Keratinocyte (primary cell): Measurements from ENCODE around the gene ATF3. TPM values are rescaled to one million over a fixed set of nuclear protein-coding genes. Genes with fewer than 3 reads are reported as not detected.

Experiments
- DNase-seq: peaks from one replicate; pipeline ENCODE4 v3.0.0-alpha.2; 2011; ENCODE audit warnings: low read depth, missing footprints, low spot score
- FAIRE-seq: peaks from 2 replicates; lab custom pipeline; 2011; peaks lifted over from hg19 to GRCh38; lab: Jason Lieb, UNC
- H2AFZ ChIP-seq: 2 replicates; pipeline ENCODE4 v1.6.0; 2012; ENCODE audit warnings: low read length, control low read depth, inconsistent platforms; ENCODE audit not compliant: control insufficient read depth
- H3K27ac ChIP-seq: 2 replicates; pipeline ENCODE4 v1.5.1; 2011; ENCODE audit warnings: low read length; ENCODE audit not compliant: control insufficient read depth, insufficient read depth
- H3K27me3 ChIP-seq: 3 replicates; pipeline ENCODE4 v1.6.0; 2011; ENCODE audit warnings: low read length; ENCODE audit not compliant: control insufficient read depth, insufficient read depth; ENCODE audit errors: extremely low read depth
- H3K36me3 ChIP-seq, 2 experiments: 2 replicates in 1 of 2; 3 replicates in 1 of 2; pipeline ENCODE4 v1.5.1; 2011; ENCODE audit warnings: low read length in 2 of 2, mild to moderate bottlenecking in 1 of 2; ENCODE audit not compliant: control insufficient read depth in 2 of 2, insufficient read depth in 2 of 2; ENCODE audit errors: extremely low read depth in 1 of 2
- H3K4me1 ChIP-seq: 3 replicates; pipeline ENCODE4 v1.5.1; 2011; ENCODE audit warnings: low read length; ENCODE audit not compliant: control insufficient read depth, insufficient read depth; ENCODE audit errors: extremely low read depth
- H3K4me2 ChIP-seq: 3 replicates; pipeline ENCODE4 v1.6.0; 2011; ENCODE audit warnings: low read depth, low read length; ENCODE audit not compliant: control insufficient read depth, insufficient read depth; ENCODE audit errors: extremely low read depth
- H3K4me3 ChIP-seq, 3 experiments: fragments of 200-600 bp in 1 of 3; sonication (generic) in 1 of 3; 2 replicates in 2 of 3; 3 replicates in 1 of 3; pipeline ENCODE4 v1.5.1; 2011 to 2016; ENCODE audit warnings: low read length in 3 of 3, mild to moderate bottlenecking in 3 of 3, control low read depth in 2 of 3, inconsistent platforms in 1 of 3, low read depth in 1 of 3, mixed read lengths in 1 of 3, mixed run types in 1 of 3, moderate library complexity in 1 of 3; ENCODE audit not compliant: control insufficient read depth in 2 of 3, insufficient read depth in 2 of 3; ENCODE audit errors: extremely low read depth in 1 of 3
- H3K79me2 ChIP-seq: 2 replicates; pipeline ENCODE4 v1.6.0; 2012; ENCODE audit warnings: low read length; ENCODE audit not compliant: control insufficient read depth, insufficient read depth
- H3K9ac ChIP-seq: 3 replicates; pipeline ENCODE4 v1.6.0; 2011; ENCODE audit warnings: low read length; ENCODE audit not compliant: control insufficient read depth, insufficient read depth; ENCODE audit errors: extremely low read depth
- H3K9me1 ChIP-seq: 3 replicates; pipeline ENCODE4 v1.6.0; 2011; ENCODE audit warnings: low read length; ENCODE audit not compliant: control insufficient read depth, insufficient read depth; ENCODE audit errors: extremely low read depth
- H3K9me3 ChIP-seq: 2 replicates; pipeline ENCODE4 v1.5.1; 2012; ENCODE audit warnings: low read depth, low read length; ENCODE audit not compliant: control insufficient read depth
- H4K20me1 ChIP-seq: 3 replicates; pipeline ENCODE4 v1.6.0; 2011; ENCODE audit warnings: low read length; ENCODE audit not compliant: control insufficient read depth, insufficient read depth; ENCODE audit errors: extremely low read depth
- EZH2 ChIP-seq: IDR thresholded peaks from one replicate; pipeline ENCODE4 v1.6.1; 2012; ENCODE audit warnings: inconsistent platforms, mild to moderate bottlenecking, low read length, moderate library complexity
- dilution Hi-C: fragments of 300-500 bp; cut with MboI; formaldehyde crosslinking; loops from one replicate; pipeline ENCODE4 v1.7.0; 2020; ENCODE audit warnings: low sequenced_read_pairs; ENCODE audit not compliant: extremely low pct_ligation_motif_present
- polyA plus RNA-seq, 5 experiments: library from polyadenylated mRNA; depleted of rRNA in 3 of 5; stranded (reverse) in 3 of 5; stranded (forward) in 1 of 5; unstranded in 1 of 5; fragments of >200 nt; gene quantifications; 1 replicate in 1 of 5; 2 replicates in 3 of 5; 3 replicates in 1 of 5; pipeline versions ENCODE4 v1.2.1 to v1.2.3, GENCODE V29; 2011 to 2012; ENCODE audit warnings: missing spikeins in 2 of 5, low read depth in 1 of 5, low replicate concordance in 1 of 5
- TF ChIP-seq, protein P1 (sequence below), 3 experiments: IDR thresholded peaks in 1 of 3; conservative IDR thresholded peaks in 1 of 3; optimal IDR thresholded peaks in 1 of 3; 2 replicates in 2 of 3; 3 replicates in 1 of 3; pipeline versions ENCODE3 to v1.5.1; 2011; ENCODE audit warnings: low read length in 3 of 3, mild to moderate bottlenecking in 3 of 3, moderate library complexity in 2 of 3, control low read depth in 1 of 3, inconsistent platforms in 1 of 3; ENCODE audit not compliant: insufficient read depth in 2 of 3; ENCODE audit errors: extremely low read depth in 1 of 3

Gene ATF3
- polyA plus RNA-seq, 1 donor (not counting 4 experiments of a cell fraction or from before 2014, with no cell fraction given) = 45.1 TPM

DNA sequence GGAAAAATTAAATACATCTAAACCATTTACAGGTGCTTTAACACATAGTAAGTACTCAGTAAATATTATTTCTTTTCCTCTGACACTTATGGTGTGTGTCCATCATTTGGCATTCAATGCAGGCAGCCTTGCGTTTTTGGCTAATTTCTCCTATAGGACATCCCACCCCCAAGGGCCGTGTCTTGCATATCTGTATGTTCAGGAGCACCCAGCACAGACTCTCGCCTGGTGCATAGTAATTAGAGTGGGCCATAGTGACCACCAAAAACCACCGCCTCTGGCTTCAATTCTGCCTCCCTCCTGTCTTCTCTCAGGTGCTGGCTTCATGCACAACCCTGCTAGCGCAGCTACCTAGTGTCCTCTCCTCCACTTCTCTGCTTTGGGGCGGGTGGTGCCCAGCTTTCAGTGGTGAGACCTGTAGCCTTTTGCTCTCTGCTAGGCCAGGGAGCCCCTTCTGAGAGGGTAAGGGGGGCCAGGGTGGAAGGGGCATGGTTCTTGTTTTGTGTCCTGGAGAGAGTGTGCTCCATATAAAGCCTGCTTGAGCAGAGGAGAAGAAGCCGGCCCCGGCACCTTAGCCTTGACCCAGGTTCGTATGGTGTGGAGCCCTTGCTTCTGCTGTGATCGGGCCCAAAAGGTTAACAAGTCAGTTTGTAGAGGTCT is 57.7 kb downstream of the ATF3 start:
- no peaks in the 10 kb centered on the region for H3K79me2 ChIP-seq
- H3K27ac ChIP-seq = no peak overlapping the region
- no peaks in the 10 kb centered on the region for H3K9me3 ChIP-seq
- no peak overlapping the region for H2AFZ ChIP-seq
- H4K20me1 ChIP-seq = no peaks in the 10 kb centered on the region
- no peak overlapping the region for H3K9ac ChIP-seq
- FAIRE-seq (no peak), DNase-seq (no peak)
- H3K9me1 ChIP-seq = no peaks in the 10 kb centered on the region
- dilution Hi-C loops = no loop called here
- H3K36me3 ChIP-seq = no peaks in the 10 kb centered on the region
- no peaks in the 10 kb centered on the region for H3K27me3 ChIP-seq
- no peak overlapping the region for H3K4me3 ChIP-seq
- H3K4me2 ChIP-seq = no peak overlapping the region
- peaks cover 3% of the 10 kb centered on the region for H3K4me1 ChIP-seq
- TF ChIP-seq, protein P1, sequence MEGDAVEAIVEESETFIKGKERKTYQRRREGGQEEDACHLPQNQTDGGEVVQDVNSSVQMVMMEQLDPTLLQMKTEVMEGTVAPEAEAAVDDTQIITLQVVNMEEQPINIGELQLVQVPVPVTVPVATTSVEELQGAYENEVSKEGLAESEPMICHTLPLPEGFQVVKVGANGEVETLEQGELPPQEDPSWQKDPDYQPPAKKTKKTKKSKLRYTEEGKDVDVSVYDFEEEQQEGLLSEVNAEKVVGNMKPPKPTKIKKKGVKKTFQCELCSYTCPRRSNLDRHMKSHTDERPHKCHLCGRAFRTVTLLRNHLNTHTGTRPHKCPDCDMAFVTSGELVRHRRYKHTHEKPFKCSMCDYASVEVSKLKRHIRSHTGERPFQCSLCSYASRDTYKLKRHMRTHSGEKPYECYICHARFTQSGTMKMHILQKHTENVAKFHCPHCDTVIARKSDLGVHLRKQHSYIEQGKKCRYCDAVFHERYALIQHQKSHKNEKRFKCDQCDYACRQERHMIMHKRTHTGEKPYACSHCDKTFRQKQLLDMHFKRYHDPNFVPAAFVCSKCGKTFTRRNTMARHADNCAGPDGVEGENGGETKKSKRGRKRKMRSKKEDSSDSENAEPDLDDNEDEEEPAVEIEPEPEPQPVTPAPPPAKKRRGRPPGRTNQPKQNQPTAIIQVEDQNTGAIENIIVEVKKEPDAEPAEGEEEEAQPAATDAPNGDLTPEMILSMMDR (optimal IDR thresholded peaks at IDR 0.05 in 1 of 3, IDR thresholded peaks at IDR 0.05 in 1 of 3, conservative IDR thresholded peaks at IDR 0.05 in 1 of 3; ENCODE audit: extremely low read depth in 1 of 3, insufficient read depth in 2 of 3, low read length in 3 of 3) = no peak
- TF ChIP-seq EZH2 = no peak

- Histone ChIP-seq H3K27me3 (no peaks in the 10 kb centered on the region), H4K20me1 (no peaks in the 10 kb centered on the region), H3K4me1 (peaks cover 11% of the 10 kb centered on the region), H3K4me3 (no peak overlapping the region), H3K27ac (no peak overlapping the region), H3K79me2 (no peaks in the 10 kb centered on the region), H2AFZ (no peak overlapping the region), H3K9me1 (no peaks in the 10 kb centered on the region), H3K9ac (no peak overlapping the region), H3K9me3 (no peaks in the 10 kb centered on the region), H3K4me2 (no peak overlapping the region), H3K36me3 (no peaks in the 10 kb centered on the region)
- FAIRE-seq (no peak), DNase-seq (no peak)
- dilution Hi-C loops = no loop called here
- TF ChIP-seq, protein P1 (optimal IDR thresholded peaks at IDR 0.05 in 1 of 3, IDR thresholded peaks at IDR 0.05 in 1 of 3, conservative IDR thresholded peaks at IDR 0.05 in 1 of 3; ENCODE audit: extremely low read depth in 1 of 3, insufficient read depth in 2 of 3, low read length in 3 of 3) = no peak
- TF ChIP-seq EZH2 = no peak
These were observed 58.9 kb downstream of the ATF3 start for GRCh38 chr1:212667223-212668139.
